ENCODE measurements around the gene RPP14.
"Not testable (repeated sequence)": the region's sequence is repeated elsewhere in the genome, so short reads cannot be mapped to it uniquely, and the experiment has no call there.

The RPP14 gene

GRCh38 chr3:58333206-58334012 is 27.4 kb downstream of the RPP14 start:
- peak; percentile 69 for DNase-seq

GRCh38 chr3:58334013-58334321 is 27.9 kb downstream of the RPP14 start:
- DNase-seq, result no peak

- DNase-seq, result peak; percentile 47
These were observed 28.4 kb downstream of the RPP14 start for GRCh38 chr3:58334506-58334884.

- no peak for DNase-seq
These were observed 29.6 kb downstream of the RPP14 start for GRCh38 chr3:58335652-58335947.

- no peak for DNase-seq
These were observed 30.3 kb downstream of the RPP14 start for GRCh38 chr3:58336135-58336882.

GRCh38 chr3:58337190-58337589 is 31.1 kb downstream of the RPP14 start:
- DNase-seq, result no peak

- DNase-seq, result not testable (repeated sequence)
These were observed 33.1 kb downstream of the RPP14 start for GRCh38 chr3:58339146-58339545.

- peak; percentile 47 for DNase-seq
These were observed 34.7 kb downstream of the RPP14 start for GRCh38 chr3:58340594-58341244.

- DNase-seq, result no peak
These were observed 35.3 kb downstream of the RPP14 start for GRCh38 chr3:58341376-58341775.

GRCh38 chr3:58342676-58343075 is 36.6 kb downstream of the RPP14 start:
- DNase-seq, result no peak

GRCh38 chr3:58345457-58345856 is 39.4 kb downstream of the RPP14 start:
- no peak for DNase-seq

- DNase-seq, result no peak
These were observed 40.3 kb downstream of the RPP14 start for GRCh38 chr3:58346368-58346767.

- no peak for DNase-seq
These were observed 41.9 kb downstream of the RPP14 start for GRCh38 chr3:58347984-58348383.

- DNase-seq, result peak; percentile 78
These were observed 44.0 kb downstream of the RPP14 start for GRCh38 chr3:58349792-58350626.

- peak; percentile 82 for DNase-seq
These were observed 44.6 kb downstream of the RPP14 start for GRCh38 chr3:58350627-58351013.

- DNase-seq, result peak; percentile 82
These were observed 45.9 kb downstream of the RPP14 start for GRCh38 chr3:58351920-58352319.

GRCh38 chr3:58352626-58353025 is 46.6 kb downstream of the RPP14 start:
- DNase-seq, result no peak

GRCh38 chr3:58353722-58354553 is 47.9 kb downstream of the RPP14 start:
- peak; percentile 91 for DNase-seq

- peak; percentile 72 for DNase-seq
These were observed 49.1 kb downstream of the RPP14 start for GRCh38 chr3:58355179-58355578.

- DNase-seq, result peak; percentile 97
These were observed 50.0 kb downstream of the RPP14 start for GRCh38 chr3:58356054-58356453.

GRCh38 chr3:58357402-58357801 is 51.4 kb downstream of the RPP14 start:
- DNase-seq, result no peak

- DNase-seq, result no peak
These were observed 52.0 kb downstream of the RPP14 start for GRCh38 chr3:58358092-58358491.
